ENCODE results near the gene PTPN20.

GRCh38 chr10:47013507-47014154, 102.4 kb downstream of the PTPN20 start:
- TF ChIP-seq CTCF (IDR thresholded peaks at IDR 0.05 in 8 of 11, conservative IDR thresholded peaks at IDR 0.05 in 3 of 11) (no peak), POLR2A (IDR thresholded peaks at IDR 0.05) (no peak)
